PFSK-1 (cell line): ENCODE data around the gene PLA2G4E.

ENCODE experiments used
- FOXP2 ChIP-seq: optimal IDR thresholded peaks from 2 replicates; pipeline ENCODE3; 2011; ENCODE audit warnings: borderline replicate concordance, control low read depth, inconsistent platforms; ENCODE audit not compliant: insufficient read depth; ENCODE audit errors: extremely low read length, extremely low read depth
- POLR2AphosphoS5 ChIP-seq: IDR thresholded peaks from 2 replicates; pipeline ENCODE4 v1.6.1; 2012; ENCODE audit warnings: low read depth, mild to moderate bottlenecking, control low read depth, low read length, moderate library complexity
- SIN3A ChIP-seq: IDR thresholded peaks from 2 replicates; pipeline ENCODE4 v1.6.1; 2012; ENCODE audit warnings: mild to moderate bottlenecking, low read length, moderate library complexity, borderline replicate concordance; ENCODE audit not compliant: insufficient read depth
- TAF1 ChIP-seq: IDR thresholded peaks from 2 replicates; pipeline ENCODE4 v1.6.1; 2012; ENCODE audit warnings: low read length, control low read depth, borderline replicate concordance; ENCODE audit not compliant: insufficient read depth
- TF ChIP-seq, protein P1 (sequence below), 2 experiments: IDR thresholded peaks; 2 replicates each; pipeline versions ENCODE4 v1.6.1 to v1.8.0; 2011 to 2012; ENCODE audit warnings: low read depth in 2 of 2, low read length in 2 of 2, control low read depth in 1 of 2, inconsistent platforms in 1 of 2, mild to moderate bottlenecking in 1 of 2, moderate library complexity in 1 of 2; ENCODE audit not compliant: insufficient read depth in 1 of 2

- no peak for TF ChIP-seq FOXP2
- TF ChIP-seq TAF1 = no peak
- TF ChIP-seq, protein P1, sequence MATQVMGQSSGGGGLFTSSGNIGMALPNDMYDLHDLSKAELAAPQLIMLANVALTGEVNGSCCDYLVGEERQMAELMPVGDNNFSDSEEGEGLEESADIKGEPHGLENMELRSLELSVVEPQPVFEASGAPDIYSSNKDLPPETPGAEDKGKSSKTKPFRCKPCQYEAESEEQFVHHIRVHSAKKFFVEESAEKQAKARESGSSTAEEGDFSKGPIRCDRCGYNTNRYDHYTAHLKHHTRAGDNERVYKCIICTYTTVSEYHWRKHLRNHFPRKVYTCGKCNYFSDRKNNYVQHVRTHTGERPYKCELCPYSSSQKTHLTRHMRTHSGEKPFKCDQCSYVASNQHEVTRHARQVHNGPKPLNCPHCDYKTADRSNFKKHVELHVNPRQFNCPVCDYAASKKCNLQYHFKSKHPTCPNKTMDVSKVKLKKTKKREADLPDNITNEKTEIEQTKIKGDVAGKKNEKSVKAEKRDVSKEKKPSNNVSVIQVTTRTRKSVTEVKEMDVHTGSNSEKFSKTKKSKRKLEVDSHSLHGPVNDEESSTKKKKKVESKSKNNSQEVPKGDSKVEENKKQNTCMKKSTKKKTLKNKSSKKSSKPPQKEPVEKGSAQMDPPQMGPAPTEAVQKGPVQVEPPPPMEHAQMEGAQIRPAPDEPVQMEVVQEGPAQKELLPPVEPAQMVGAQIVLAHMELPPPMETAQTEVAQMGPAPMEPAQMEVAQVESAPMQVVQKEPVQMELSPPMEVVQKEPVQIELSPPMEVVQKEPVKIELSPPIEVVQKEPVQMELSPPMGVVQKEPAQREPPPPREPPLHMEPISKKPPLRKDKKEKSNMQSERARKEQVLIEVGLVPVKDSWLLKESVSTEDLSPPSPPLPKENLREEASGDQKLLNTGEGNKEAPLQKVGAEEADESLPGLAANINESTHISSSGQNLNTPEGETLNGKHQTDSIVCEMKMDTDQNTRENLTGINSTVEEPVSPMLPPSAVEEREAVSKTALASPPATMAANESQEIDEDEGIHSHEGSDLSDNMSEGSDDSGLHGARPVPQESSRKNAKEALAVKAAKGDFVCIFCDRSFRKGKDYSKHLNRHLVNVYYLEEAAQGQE (IDR thresholded peaks at IDR 0.05; ENCODE audit: insufficient read depth in 1 of 2, low read depth in 2 of 2, low read length in 2 of 2) = no peak
- TF ChIP-seq POLR2AphosphoS5 = no peak
- no peak for TF ChIP-seq SIN3A
These were observed 29.8 kb upstream of the PLA2G4E start for GRCh38 chr15:42050484-42051255.
